Measurements from ENCODE around the gene ADH4.

Gene ADH4

DNA sequence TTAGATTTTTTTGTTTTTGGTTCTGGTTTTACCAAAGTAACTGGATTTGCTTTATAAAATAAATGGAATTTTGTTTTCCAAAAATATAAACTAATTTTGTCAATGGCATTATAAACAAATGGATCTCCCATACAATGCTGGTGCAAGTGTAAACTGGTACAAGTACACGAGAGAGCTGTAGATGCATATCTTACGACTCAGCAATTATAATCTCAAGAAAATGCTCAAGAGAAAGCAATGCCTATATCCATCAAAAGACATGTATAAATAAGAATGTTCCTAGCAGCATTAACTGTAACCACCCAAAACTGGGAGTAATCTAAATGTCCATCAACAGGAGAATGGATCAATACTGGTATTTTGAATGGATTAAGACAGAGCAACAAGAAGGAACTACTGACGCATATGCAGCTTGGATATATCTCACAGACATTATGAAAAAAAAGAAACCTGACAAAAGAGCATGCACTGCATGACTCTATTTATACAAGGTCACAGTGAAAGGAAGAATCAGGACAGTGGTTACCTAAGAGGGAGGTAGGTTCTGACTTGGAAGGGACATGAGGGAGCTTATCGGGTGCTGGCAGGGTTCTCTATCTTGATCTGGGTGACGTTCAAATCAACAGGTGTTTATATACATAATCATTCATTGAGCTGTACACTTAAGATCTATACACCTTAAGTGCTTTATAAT is 65.0 kb downstream of the ADH4 start:
- DNase-seq = no peak

DNA sequence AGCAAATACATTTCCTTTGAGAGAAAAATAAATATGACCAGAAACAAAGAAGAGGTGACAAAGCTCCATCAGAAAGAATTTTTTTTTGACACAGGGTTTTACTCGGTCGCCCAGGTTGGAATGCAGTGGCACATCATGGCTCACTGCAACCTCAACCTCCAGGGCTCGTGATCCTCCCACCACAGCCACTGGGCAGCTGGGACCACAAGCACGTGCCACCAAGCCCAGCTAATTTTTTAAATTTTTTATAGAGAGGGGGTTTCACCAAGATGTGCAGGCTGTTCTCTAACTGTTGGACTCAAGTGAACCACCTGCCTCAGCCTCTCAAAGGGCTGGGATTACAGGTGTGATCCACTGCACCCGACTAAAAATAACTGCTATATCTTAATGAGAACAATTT is 65.8 kb downstream of the ADH4 start:
- no peak for DNase-seq

DNA sequence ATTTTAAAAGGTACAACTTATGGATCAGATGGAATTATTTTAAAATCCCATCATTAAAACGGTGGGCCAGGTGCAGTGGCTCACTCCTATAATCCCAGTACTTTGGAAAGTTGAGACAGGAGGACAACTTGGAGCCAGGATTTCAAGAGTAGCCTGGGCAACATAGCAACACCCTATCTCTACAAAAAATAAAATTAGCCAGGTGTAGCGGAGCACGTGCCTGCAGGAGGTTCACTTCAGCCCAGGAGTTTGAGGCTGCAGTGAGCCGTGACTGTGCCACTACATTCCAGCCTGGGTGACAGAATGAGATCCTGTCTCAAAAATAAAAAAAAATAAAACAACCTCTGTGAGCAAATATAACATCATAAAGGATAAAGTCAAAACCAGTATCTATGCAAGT is 66.9 kb downstream of the ADH4 start:
- no peak for DNase-seq

DNA sequence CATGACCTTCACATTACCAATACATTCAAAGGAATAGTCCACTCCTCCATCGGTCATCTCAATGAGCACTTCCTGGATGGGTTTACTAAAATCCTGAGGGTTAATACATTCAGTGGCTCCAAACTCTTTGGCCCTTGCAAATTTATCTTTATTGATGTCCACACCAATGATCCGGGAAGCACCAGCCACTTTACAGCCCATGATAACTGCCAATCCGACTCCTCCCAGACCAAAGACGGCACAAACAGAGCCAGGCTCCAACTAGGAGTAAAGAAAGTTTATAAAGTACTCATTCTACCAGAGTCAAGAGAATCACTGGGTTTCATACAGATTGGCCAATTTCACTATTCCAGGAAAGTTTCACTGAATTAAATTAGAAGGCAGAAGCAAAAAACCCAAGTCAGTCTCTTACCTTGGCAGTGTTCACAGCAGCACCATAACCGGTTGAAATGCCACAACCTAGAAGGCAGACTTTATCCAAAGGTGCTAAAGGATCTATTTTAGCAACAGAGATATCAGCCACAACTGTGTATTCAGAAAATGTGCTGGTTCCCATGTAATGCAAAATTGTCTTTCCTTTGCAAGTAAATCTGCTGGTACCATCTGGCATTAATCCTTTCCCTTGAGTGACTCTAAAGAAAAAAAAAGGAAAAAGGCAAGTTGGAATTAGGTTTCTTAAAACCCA is 67.7 kb downstream of the ADH4 start:
- no peak for DNase-seq

DNA sequence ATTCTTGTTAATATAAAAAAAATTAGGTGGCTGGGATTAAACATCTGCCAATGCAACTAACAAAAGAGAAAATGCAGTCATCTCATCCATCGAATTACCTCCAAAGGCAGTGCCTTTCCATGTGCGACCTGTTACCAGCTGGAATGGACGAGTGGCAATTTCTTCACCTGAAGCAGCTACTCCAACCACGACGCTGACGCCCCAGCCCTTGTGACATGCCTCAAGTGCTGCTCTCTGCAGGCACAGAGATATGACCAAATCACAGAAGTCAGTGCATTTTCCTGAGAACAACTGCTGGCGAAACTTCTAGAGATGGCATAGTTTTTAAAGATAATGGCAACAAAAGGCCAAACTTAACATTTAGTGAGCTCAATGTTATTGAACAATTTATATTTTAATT is 69.3 kb downstream of the ADH4 start:
- no peak for DNase-seq

All from fibroblast of skin of right biceps (primary cell).